HepG2 (cell line): ENCODE measurements around the gene ANKHD1. TPM values are rescaled to one million over a fixed set of nuclear protein-coding genes. Genes with fewer than 3 reads are reported as not detected.

Source experiments
- IRF9 ChIP-seq: sonication (generic); formaldehyde crosslinking; IDR thresholded peaks from 2 replicates; pipeline ENCODE4 v1.8.0; 2022; ENCODE audit warnings: missing genetic modification reagents, mild to moderate bottlenecking, borderline replicate concordance
- ZBTB37 ChIP-seq: sonication (generic); formaldehyde crosslinking; IDR thresholded peaks from 2 replicates; pipeline ENCODE4 v1.4.0; 2020; ENCODE audit warnings: mild to moderate bottlenecking, missing genetic modification reagents
- ZNF276 ChIP-seq: sonication (generic); formaldehyde crosslinking; IDR thresholded peaks from 2 replicates; pipeline ENCODE4 v1.4.0; 2020; ENCODE audit warnings: mild to moderate bottlenecking, low read depth, missing genetic modification reagents
- ZNF367 ChIP-seq: sonication (generic); formaldehyde crosslinking; IDR thresholded peaks from 2 replicates; pipeline ENCODE4 v1.4.0; 2020; ENCODE audit warnings: missing genetic modification reagents, borderline replicate concordance
- ZNF552 ChIP-seq: sonication (generic); formaldehyde crosslinking; IDR thresholded peaks from 2 replicates; pipeline ENCODE4 v1.9.0; 2022; ENCODE audit warnings: missing genetic modification reagents, mild to moderate bottlenecking, borderline replicate concordance
- ZNF609 ChIP-seq: sonication (generic); formaldehyde crosslinking; IDR thresholded peaks from 2 replicates; pipeline ENCODE4 v1.4.0; 2020; ENCODE audit warnings: mild to moderate bottlenecking, missing genetic modification reagents, borderline replicate concordance
- polyA plus RNA-seq, 8 experiments: library from polyadenylated mRNA; depleted of rRNA in 3 of 8; stranded (reverse) in 7 of 8; unstranded in 1 of 8; fragments of >200 nt; fragmentation: Illumina TruSeq in 4 of 8; extraction: Trizol in 4 of 8; gene quantifications; 2 replicates each; pipeline versions ENCODE4 v1.2.1 to v1.2.3, GENCODE V29; 2011 to 2016; ENCODE audit warnings: low read depth in 4 of 8, missing spikeins in 1 of 8, mixed read lengths in 1 of 8; ENCODE audit not compliant: insufficient read depth in 1 of 8
- total RNA-seq, 5 experiments: library from RNA; depleted of rRNA; stranded (reverse); fragments of >200 nt; fragmentation: Illumina TruSeq; extraction: Trizol; gene quantifications; 2 replicates each; pipeline ENCODE4 v1.2.3, GENCODE V29; 2016; ENCODE audit warnings: low read depth in 1 of 5

The ANKHD1 gene
- total and polyA plus RNA-seq, 2 of the 13 experiments (the other 11 are each of a cell fraction or from before 2014, with no cell fraction given): 69.9 to 82.0 TPM

GRCh38 chr5:140402258-140403074 is 833 bp downstream of the ANKHD1 start (continued):
- TF ChIP-seq ZNF609 (CRISPR knock-in tag) (no peak), IRF9 (CRISPR knock-in tag) (no peak; the same call in 1 of the 2 replicates), ZNF367 (0 out of 2 replicates have a peak, but pooled peaks have one; percentile 41), ZBTB37 (CRISPR knock-in tag) (no peak), ZNF276 (0 out of 2 replicates have a peak, but pooled peaks have one; percentile 80), ZNF552 (CRISPR knock-in tag) (no peak)
